Adipocyte (in vitro differentiated cells): ENCODE data around the gene NR1D1.

Experiments
- DNase-seq: peaks from one replicate; pipeline ENCODE4 v3.0.0-alpha.2; 2015; ENCODE audit warnings: low read depth
- H3K27me3 ChIP-seq: replicated peaks from 2 replicates; pipeline ENCODE4 v1.7.0; 2013; ENCODE audit warnings: mild to moderate bottlenecking, low read length, moderate library complexity; ENCODE audit not compliant: control insufficient read depth, insufficient read depth
- H3K36me3 ChIP-seq: 2 replicates; pipeline ENCODE4 v1.7.0; 2013; ENCODE audit warnings: low read length, mild to moderate bottlenecking, moderate library complexity; ENCODE audit not compliant: control insufficient read depth, insufficient read depth, severe bottlenecking
- H3K4me1 ChIP-seq: 2 replicates; pipeline ENCODE4 v1.7.0; 2013; ENCODE audit warnings: mild to moderate bottlenecking, low read length, moderate library complexity; ENCODE audit not compliant: control insufficient read depth, insufficient read depth
- H3K4me3 ChIP-seq: 2 replicates; pipeline ENCODE4 v1.7.0; 2013; ENCODE audit warnings: mild to moderate bottlenecking, low read length, moderate library complexity
- H3K9ac ChIP-seq: 2 replicates; pipeline ENCODE4 v1.7.0; 2013; ENCODE audit warnings: mild to moderate bottlenecking, low read length, moderate library complexity
- H3K9me3 ChIP-seq: 2 replicates; pipeline ENCODE4 v1.7.0; 2013; ENCODE audit warnings: mild to moderate bottlenecking, low read length, moderate library complexity; ENCODE audit not compliant: control insufficient read depth

The NR1D1 gene

DNA sequence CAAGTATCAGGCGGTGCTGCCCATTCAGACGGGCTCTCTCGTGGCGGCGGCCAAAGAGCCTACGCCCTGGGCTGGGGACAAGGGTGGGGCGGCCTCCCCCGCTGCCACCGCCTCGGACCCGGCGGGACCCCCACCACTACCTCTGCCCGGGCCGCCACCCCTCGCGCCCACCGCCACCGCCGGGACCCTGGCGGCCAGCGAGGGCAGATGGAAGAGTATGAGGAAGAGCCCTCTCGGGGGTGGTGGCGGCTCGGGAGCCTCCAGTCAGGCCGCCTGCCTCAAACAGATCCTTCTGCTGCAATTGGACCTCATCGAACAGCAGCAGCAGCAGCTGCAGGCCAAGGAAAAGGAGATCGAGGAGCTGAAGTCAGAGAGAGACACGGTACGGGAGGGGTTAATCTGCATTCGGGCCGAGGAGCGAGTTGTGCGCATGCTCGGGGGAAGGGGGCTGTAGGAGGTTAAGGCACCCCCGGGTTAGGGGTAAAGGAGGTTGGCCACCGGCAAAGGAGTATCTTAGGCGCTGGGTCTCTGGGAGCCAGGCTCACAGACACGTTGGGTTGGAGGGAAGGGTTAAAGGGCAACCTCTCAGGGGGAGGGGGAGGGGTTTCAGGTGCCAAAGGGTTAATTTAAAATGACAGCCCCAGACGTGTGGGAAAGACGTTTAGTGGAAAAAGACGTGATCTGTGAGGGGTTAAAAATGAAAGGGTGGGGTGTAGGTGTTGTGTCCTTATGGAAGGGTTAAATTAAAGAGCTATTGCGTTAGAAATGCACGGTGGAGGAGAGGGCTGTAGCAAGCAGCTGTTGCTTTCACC is 22.8 kb upstream of the NR1D1 start:
- Histone ChIP-seq H3K4me3 (peak overlapping the region; percentile 99), H3K4me1 (peaks cover 33% of the 10 kb centered on the region)
- peak; percentile 77 for DNase-seq

DNA sequence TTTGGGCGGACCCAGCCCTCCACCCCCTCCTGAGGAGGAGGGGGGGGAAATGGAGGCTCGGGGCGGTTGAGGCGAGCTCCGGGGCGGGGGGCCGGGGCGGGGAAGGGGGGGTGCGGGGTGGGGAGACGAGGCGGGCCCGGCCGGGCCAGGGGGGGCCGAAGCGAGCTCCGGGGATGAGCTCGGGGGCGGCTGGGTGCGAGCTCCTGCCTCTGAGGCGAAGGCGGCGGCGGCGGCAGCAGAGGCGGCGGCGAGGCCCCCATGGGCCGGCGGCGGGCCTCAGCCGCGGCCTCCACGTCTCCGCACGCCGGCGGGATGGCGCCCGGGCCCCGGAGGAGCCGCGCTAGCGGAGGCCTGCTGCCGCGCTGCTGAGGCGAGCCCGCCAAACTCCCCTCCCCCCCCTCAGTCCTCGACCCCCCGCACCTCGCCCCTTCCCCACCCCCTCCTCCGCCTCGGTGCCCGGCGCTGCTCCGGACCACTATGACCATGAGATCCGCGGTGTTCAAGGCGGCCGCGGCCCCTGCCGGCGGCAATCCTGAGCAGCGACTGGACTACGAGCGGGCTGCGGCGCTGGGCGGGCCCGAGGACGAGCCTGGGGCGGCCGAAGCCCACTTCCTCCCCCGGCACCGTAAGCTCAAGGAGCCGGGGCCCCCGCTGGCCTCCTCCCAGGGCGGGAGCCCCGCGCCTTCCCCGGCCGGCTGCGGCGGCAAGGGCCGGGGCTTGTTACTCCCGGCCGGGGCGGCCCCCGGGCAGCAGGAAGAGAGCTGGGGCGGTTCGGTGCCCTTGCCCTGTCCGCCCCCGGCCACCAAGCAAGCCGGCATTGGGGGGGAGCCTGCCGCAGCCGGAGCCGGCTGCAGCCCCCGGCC is 22.0 kb upstream of the NR1D1 start:
- H3K4me3 ChIP-seq = peak overlapping the region; percentile 99
- peaks cover 33% of the 10 kb centered on the region for H3K4me1 ChIP-seq
- no peaks in the 10 kb centered on the region for H3K27me3 ChIP-seq
- H3K36me3 ChIP-seq = peaks cover 16% of the 10 kb centered on the region
- H3K9me3 ChIP-seq = no peaks in the 10 kb centered on the region
- peak; percentile 81 for DNase-seq
- H3K9ac ChIP-seq = peak overlapping the region; percentile 100

More for the DNA sequence above, 22.8 kb upstream of the NR1D1 start:
- peaks cover 24% of the 10 kb centered on the region for H3K36me3 ChIP-seq
- H3K9me3 ChIP-seq = no peaks in the 10 kb centered on the region
- H3K9ac ChIP-seq = peak overlapping the region; percentile 100
- no peaks in the 10 kb centered on the region for H3K27me3 ChIP-seq

DNA sequence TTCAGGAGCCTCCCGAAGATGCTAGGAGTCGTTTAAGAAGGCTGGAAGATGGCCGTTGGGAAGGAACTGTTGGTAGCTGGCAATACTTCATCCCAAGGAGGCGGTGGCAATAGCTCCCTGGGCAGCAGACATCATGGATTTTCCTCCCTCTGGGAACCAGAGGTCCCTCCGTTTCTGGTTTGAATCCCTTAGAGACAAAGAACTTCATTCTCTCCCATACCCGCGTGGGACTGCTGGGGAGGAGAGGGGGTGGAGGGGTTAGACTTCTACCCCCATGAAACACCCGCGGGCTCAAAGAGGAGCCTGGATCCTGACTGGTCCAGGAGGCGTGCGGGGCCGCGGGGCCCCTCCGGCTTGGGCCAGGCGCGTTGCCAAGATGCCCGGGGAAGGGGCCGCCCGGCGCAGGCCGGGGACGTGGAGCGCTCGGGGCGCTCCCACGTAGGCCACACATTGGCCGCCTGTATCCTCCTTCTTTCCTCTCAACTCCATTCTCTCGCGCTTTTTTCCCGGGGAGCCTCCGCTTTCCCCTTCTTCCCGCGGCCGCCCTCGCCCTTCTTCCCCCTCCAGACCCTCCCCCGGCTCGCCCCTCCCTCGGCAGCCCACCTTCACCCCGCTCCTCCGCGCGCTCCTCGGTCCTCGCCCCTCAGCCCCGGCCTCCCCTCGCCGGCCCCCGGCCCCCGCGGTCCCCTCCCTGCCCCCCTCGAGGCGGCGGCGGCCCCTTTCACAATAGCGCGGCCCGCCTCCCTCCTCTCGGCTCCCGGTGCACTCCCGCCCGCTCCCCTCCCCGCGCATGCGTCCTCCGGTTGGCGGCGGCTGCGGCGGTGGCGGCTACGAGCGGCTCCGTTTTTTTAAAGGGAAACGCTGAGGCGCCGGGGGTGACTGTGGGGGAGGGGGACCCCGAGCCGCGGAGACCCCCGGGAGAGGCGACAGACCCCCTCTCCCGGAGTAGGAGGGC is 21.1 kb upstream of the NR1D1 start, which contains the start of gene MSL1:
TSS of gene MSL1 (plus strand) at position 791 of the 955 bp plus-strand sequence. CDS start 642 bp downstream, outside the sequence.
- Histone ChIP-seq H3K4me3 (peak within 1 kb of the TSS; percentile 99), H3K27me3 (no peaks in the 10 kb centered on the region), H3K4me1 (peaks cover 33% of the 10 kb centered on the region), H3K9ac (peak within 1 kb of the TSS; percentile 100), H3K36me3 (peaks cover 7% of the 10 kb centered on the region), H3K9me3 (no peaks in the 10 kb centered on the region)
- peak; percentile 96 for DNase-seq

DNA sequence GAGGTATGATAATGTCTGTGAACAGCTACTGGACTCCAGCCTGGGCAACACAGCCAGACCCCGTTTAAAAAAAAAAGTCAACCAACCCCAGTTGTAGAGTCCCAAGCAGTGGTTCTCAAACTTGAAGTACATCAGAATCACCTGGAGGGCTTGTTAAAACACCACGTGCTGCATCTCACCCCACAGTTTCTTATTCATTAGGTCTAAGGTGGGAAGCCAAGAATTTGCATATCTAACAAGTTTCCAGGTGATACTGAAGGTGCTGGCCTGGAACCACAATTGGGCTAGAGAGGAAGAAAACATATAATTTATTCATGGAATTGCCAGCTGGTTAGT is 14.7 kb upstream of the NR1D1 start:
- no peak for DNase-seq
- Histone ChIP-seq H3K4me3 (no peak overlapping the region), H3K36me3 (no peaks in the 10 kb centered on the region), H3K4me1 (peaks cover 49% of the 10 kb centered on the region), H3K9me3 (no peaks in the 10 kb centered on the region), H3K27me3 (no peaks in the 10 kb centered on the region), H3K9ac (no peak overlapping the region)

DNA sequence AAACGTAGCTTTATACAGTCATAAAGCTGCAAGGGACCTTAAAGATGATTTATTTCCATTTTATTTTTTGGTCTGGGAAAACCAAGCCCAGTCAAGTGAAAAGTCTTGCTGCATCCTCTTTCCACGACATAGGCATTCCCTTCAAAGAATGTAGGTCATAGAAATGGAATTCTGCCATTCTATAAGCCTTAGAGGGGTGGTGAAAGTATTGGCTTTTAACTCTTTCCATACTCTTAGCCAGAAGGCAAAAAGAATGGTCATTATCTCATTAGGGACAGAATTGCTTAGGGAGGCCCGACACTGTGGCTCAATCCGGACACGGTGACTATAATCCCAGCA is 13.5 kb upstream of the NR1D1 start:
- Histone ChIP-seq H3K36me3 (no peaks in the 10 kb centered on the region), H3K27me3 (no peaks in the 10 kb centered on the region), H3K9ac (peak overlapping the region; percentile 84), H3K4me3 (peak overlapping the region; percentile 79), H3K9me3 (no peaks in the 10 kb centered on the region), H3K4me1 (peaks cover 51% of the 10 kb centered on the region)
- DNase-seq = peak; percentile 60

DNA sequence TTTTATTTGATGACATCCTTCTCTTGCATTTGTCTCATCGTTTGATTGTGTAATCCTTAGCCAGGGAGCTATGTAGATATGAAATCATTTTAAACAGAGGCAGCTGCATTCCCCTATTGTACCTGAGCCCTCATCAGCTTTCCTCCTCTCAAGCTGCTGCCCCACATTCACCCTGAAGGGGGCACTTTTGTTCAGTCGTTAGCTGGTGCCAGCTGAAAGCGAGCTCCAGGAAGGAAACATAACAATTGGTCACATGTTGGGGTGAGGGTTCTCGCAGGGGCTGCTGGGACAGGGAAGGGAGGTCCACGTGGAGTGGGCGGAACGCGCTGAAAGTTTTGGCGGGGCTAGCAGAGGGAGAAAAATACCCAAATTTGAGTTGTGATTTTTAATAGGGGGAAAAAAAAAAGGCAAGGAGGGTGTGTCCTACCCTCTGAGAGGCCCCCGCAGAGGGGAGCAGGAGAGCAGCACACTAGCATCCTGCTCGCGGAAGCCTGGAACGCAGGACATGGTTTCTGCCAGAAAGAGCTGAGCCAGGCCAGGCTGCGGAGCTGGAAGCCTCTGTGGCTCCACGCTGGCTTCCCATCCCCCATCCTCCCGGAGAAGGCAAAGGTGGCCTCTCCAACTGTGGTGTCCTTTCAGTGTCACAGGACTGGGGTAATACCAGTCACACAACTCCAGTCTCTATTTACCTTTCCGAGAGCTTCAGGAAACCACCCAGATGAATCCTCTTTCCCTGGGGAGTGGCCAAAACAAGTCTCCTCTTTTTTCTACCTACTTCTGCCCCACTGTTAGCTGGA is 12.9 kb upstream of the NR1D1 start:
- peaks cover 57% of the 10 kb centered on the region for H3K4me1 ChIP-seq
- H3K9me3 ChIP-seq = no peaks in the 10 kb centered on the region
- no peaks in the 10 kb centered on the region for H3K27me3 ChIP-seq
- peak; percentile 98 for DNase-seq
- no peaks in the 10 kb centered on the region for H3K36me3 ChIP-seq
- H3K4me3 ChIP-seq = peak overlapping the region; percentile 79
- H3K9ac ChIP-seq = peak overlapping the region; percentile 84

DNA sequence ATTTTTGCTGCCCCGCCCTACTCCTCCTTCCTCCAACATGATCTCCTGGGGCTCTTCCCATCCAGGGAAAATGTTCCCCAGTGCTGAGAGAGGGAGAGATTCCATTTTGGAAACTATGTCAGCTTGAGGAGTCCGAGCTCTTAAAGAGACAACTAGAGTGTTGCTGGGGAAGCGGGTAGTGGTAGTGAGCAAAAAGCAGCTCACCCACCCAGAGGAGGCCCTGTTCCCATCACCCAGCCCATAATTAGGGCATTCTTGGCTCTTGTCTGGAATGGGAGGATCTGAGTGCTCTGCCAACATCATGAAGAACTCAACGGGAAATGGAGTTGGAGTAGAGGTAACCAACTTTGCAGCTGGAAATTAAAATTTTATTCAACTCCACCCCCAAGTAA is 12.3 kb upstream of the NR1D1 start:
- H3K36me3 ChIP-seq = no peaks in the 10 kb centered on the region
- peak overlapping the region; percentile 79 for H3K4me3 ChIP-seq
- DNase-seq = no peak
- peaks cover 61% of the 10 kb centered on the region for H3K4me1 ChIP-seq
- no peaks in the 10 kb centered on the region for H3K9me3 ChIP-seq
- H3K27me3 ChIP-seq = no peaks in the 10 kb centered on the region
- H3K9ac ChIP-seq = peak overlapping the region; percentile 84

DNA sequence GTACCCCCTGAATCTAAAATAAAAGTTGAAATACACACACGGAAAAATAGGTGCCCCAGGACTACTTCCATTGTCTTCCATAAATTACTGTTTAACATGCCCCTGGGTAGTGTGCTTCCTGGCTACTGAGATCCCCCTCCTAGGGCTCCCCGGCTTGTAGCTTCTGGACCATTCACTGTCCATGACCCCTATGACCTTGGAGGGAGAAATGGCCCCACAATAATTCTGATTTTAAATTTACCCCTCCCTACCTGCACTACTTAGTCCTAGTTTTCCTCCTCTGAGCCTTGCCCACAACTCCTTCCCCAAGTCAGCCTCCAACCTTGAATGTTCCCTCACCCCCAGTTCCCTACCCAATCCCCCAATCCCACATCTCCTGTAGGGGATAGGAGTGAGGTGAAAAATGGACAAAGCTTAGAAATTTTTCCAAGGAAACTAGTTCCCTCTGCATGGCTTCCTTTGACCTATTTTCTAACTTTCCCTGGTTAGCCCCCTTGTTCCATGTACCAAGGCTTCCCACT is 11.9 kb upstream of the NR1D1 start:
- Histone ChIP-seq H3K36me3 (no peaks in the 10 kb centered on the region), H3K9ac (peak overlapping the region; percentile 84), H3K4me1 (peaks cover 66% of the 10 kb centered on the region), H3K9me3 (no peaks in the 10 kb centered on the region), H3K4me3 (peak overlapping the region; percentile 79), H3K27me3 (no peaks in the 10 kb centered on the region)
- no peak for DNase-seq

DNA sequence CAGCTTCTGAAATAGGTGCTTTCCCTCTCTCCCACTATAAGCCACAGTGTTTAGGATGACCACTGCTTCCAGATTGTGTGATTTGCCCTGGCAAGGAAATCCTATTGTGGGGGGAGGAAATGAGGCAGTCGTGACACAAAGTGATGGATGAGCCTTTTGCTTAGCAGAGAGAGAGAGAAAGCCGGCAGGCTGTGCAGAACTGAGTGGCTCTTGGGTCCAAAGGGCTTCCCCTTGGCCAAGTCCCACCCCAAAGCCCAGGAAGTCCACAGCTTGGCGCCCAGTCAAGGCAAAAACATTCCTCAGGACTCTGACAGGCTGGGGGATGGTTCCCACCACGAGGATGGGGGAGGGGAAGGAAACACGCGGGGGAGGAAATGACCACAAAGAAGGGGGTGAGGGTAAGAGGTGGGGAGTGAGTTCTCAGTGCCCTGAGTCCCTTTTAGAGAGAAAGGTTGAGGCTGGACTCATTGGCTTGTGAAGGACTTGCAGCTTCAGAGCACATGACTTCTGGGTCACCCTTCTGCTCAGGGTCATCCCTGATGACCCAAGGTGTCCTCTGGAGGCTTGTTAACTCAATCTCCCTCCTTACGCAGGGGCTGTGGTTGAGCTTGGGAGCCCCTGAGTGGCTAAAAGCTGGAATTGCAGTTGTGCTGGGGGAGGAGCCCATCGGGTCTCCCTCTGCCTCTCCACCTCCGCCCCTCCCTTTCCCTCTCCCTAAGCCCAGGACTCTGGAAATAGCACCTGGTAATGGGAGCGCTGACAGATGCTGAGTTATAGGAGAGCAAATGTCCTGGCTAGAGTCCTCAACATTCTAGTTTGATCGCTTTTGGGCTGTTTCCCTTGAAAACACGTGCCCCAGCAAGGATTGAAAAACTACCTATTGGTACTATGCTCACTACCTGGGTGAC is 11.1 kb upstream of the NR1D1 start:
- H3K27me3 ChIP-seq = no peaks in the 10 kb centered on the region
- H3K4me3 ChIP-seq = peak overlapping the region; percentile 79
- H3K36me3 ChIP-seq = no peaks in the 10 kb centered on the region
- H3K9me3 ChIP-seq = no peaks in the 10 kb centered on the region
- peak overlapping the region; percentile 84 for H3K9ac ChIP-seq
- peaks cover 74% of the 10 kb centered on the region for H3K4me1 ChIP-seq
- DNase-seq = peak; percentile 93
